Epidermal melanocyte (primary cell): Measurements from ENCODE around the gene CBFA2T3.
"Not testable (repeated sequence)": the region's sequence is repeated elsewhere in the genome, so short reads cannot be mapped to it uniquely, and the experiment has no call there.

Experiments
- DNase-seq: peaks from one replicate; pipeline ENCODE4 v3.0.0; 2011; ENCODE audit warnings: low spot score; ENCODE audit not compliant: insufficient read length

CBFA2T3 gene

GRCh38 chr16:89013111-89013510 is 36.1 kb upstream of the CBFA2T3 start:
- DNase-seq: no peak

- DNase-seq: no peak
These were observed 35.6 kb upstream of the CBFA2T3 start for GRCh38 chr16:89012622-89012995.

- DNase-seq: no peak
These were observed 35.1 kb upstream of the CBFA2T3 start for GRCh38 chr16:89011909-89012621.

- DNase-seq: no peak
These were observed 33.4 kb upstream of the CBFA2T3 start for GRCh38 chr16:89010210-89010925.

GRCh38 chr16:89009343-89010209 is 32.6 kb upstream of the CBFA2T3 start:
- no peak for DNase-seq

- DNase-seq: not testable (repeated sequence)
These were observed 31.8 kb upstream of the CBFA2T3 start for GRCh38 chr16:89008796-89009195.

GRCh38 chr16:89007371-89008249 is 30.6 kb upstream of the CBFA2T3 start:
- DNase-seq: no peak

GRCh38 chr16:89006036-89006752 is 29.2 kb upstream of the CBFA2T3 start:
- DNase-seq: no peak

GRCh38 chr16:89005201-89006035 is 28.4 kb upstream of the CBFA2T3 start:
- DNase-seq: no peak

- no peak for DNase-seq
These were observed 27.3 kb upstream of the CBFA2T3 start for GRCh38 chr16:89004209-89004831.

- no peak for DNase-seq
These were observed 26.8 kb upstream of the CBFA2T3 start for GRCh38 chr16:89003831-89004208.

GRCh38 chr16:89002851-89003830 is 26.1 kb upstream of the CBFA2T3 start:
- no peak for DNase-seq

- not testable (repeated sequence) for DNase-seq
These were observed 25.1 kb upstream of the CBFA2T3 start for GRCh38 chr16:89002081-89002480.

GRCh38 chr16:89001117-89002027 is 24.4 kb upstream of the CBFA2T3 start:
- DNase-seq: no peak

- no peak for DNase-seq
These were observed 23.4 kb upstream of the CBFA2T3 start for GRCh38 chr16:89000207-89000959.
